Measurements from ENCODE around the gene CCDC69. TPM values are rescaled to one million over a fixed set of nuclear protein-coding genes. Genes with fewer than 3 reads are reported as not detected.

Gene CCDC69
- total and polyA plus RNA-seq, 2 donors (not counting 1 experiment from before 2014, with no cell fraction given) = 58.7 to 125 TPM

DNA sequence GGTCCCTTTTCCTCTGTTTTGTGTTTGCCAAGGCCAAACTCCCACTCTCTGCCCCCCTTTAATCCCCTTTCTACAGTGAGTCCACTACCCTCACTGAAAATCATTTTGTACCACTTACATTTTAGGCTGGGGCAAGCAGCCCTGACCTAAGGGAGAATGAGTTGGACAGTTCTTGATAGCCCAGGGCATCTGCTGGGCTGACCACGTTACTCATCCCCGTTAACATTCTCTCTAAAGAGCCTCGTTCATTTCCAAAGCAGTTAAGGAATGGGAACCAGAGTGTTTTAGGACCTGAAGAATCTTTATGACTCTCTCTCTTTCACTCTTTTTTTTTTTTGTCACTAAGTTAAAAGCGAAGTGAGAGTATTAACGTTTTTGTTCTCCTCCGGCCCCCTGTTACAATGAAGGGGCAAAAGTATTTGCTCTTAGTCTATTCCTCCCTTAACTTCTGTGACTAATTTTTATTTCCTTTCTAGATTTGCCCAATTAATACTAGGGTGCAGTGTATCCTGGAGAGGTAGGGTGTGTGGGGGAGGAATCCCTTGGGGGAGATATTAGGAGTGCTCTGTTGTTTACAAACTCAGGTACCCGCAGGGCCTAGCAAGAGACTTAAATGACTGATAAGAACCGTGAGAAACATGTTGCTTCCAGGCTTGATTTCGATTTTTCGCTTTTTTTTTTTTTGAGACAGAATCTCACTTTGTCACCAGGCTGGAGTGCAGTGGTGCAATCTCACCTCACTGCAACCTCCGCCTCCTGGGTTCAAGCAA, 43.8 kb upstream of the CCDC69 start:
- TF ChIP-seq, protein P1, sequence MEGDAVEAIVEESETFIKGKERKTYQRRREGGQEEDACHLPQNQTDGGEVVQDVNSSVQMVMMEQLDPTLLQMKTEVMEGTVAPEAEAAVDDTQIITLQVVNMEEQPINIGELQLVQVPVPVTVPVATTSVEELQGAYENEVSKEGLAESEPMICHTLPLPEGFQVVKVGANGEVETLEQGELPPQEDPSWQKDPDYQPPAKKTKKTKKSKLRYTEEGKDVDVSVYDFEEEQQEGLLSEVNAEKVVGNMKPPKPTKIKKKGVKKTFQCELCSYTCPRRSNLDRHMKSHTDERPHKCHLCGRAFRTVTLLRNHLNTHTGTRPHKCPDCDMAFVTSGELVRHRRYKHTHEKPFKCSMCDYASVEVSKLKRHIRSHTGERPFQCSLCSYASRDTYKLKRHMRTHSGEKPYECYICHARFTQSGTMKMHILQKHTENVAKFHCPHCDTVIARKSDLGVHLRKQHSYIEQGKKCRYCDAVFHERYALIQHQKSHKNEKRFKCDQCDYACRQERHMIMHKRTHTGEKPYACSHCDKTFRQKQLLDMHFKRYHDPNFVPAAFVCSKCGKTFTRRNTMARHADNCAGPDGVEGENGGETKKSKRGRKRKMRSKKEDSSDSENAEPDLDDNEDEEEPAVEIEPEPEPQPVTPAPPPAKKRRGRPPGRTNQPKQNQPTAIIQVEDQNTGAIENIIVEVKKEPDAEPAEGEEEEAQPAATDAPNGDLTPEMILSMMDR (IDR thresholded peaks at IDR 0.05) = no peak
- TF ChIP-seq EZH2 (IDR thresholded peaks at IDR 0.05; ENCODE audit: borderline replicate concordance, insufficient read depth, low read depth, low read length, poor library complexity, severe bottlenecking) = no peak
- Mint-ChIP-seq H3K9me3 (ENCODE audit: insufficient read depth) (no peaks in the 10 kb centered on the region), H3K27ac (no peak overlapping the region), H3K4me3 (no peak overlapping the region), H3K27me3 (no peaks in the 10 kb centered on the region), H3K4me1 (peaks cover 14% of the 10 kb centered on the region)
- Histone ChIP-seq H4K20me1 (ENCODE audit: control insufficient read depth, insufficient read depth, low read length, poor library complexity, severe bottlenecking) (peaks cover 45% of the 10 kb centered on the region), H3K27me3 (replicated peaks in 1 of 4; ENCODE audit: control extremely low read depth in 1 of 4, control insufficient read depth in 3 of 4, insufficient read depth in 4 of 4, low read length in 3 of 4) (no peaks in the 10 kb centered on the region), H3K27ac (ENCODE audit: low read length in 2 of 2) (no peak overlapping the region), H3K4me2 (replicated peaks; ENCODE audit: low read depth, low read length, poor library complexity, severe bottlenecking) (no peak overlapping the region), H3K36me3 (replicated peaks in 1 of 2; ENCODE audit: control extremely low read depth in 1 of 2, control insufficient read depth in 1 of 2, extremely low read depth in 1 of 2, insufficient read depth in 2 of 2, low read length in 1 of 2) (peaks cover 5 to 87% of the 10 kb centered on the region in 2 experiments), H3K4me3 (ENCODE audit: control extremely low read depth in 1 of 5, extremely low read depth in 1 of 5, insufficient read depth in 1 of 5, low read depth in 2 of 5, low read length in 4 of 5) (no peak overlapping the region), H3K79me2 (ENCODE audit: control insufficient read depth, insufficient read depth, low read length) (peaks cover 29% of the 10 kb centered on the region), H2AFZ (ENCODE audit: insufficient read depth, low read depth, low read length, poor library complexity, severe bottlenecking) (no peak overlapping the region), H3K4me1 (ENCODE audit: control insufficient read depth in 2 of 2, insufficient read depth in 2 of 2, low read length in 2 of 2) (peaks cover 0 to 10% of the 10 kb centered on the region in 2 donors), H3K9me3 (ENCODE audit: control extremely low read depth in 1 of 3, control insufficient read depth in 2 of 3, insufficient read depth in 1 of 3, low read length in 2 of 3) (no peaks in the 10 kb centered on the region), H3K9ac (ENCODE audit: low read length) (no peak overlapping the region)
- ChIA-PET POLR2A (interaction anchor here (0.7 kb wide), 1 partner anchor 28 kb away, joined by 5 read pairs; no protein-coding TSS in a partner anchor), CTCF (no interaction called here)
- ATAC-seq (ENCODE audit: low read depth) (no peak), DNase-seq (no peak)
- intact Hi-C loops (cut with micrococcal nuclease) = no loop called here
- WGBS (ENCODE audit: insufficient coverage) = 98% methylated on average over 4 of the region's 11 CpGs

DNA sequence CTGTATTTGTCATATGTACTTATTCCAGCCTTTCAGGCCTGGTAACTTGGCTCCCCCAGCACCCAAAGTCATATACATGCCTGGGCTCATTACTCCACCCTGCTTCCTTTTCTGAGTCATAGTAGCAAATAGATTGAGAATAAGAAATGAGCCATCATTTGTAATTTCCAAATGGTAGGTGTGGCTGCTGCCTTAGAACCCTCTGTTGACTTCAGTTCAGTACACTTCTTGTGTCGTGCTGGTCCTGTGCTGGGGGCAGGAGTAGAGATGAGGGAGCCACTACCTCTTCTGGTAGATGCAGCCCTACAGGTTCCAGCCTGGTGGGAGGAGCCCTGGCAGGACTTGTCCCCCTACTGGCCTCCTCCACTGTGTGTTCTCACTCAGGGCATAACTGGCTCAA, 40.2 kb upstream of the CCDC69 start:
- Histone ChIP-seq H3K9ac (ENCODE audit: low read length) (no peak overlapping the region), H3K79me2 (ENCODE audit: control insufficient read depth, insufficient read depth, low read length) (peaks cover 64% of the 10 kb centered on the region), H3K9me3 (ENCODE audit: control extremely low read depth in 1 of 3, control insufficient read depth in 2 of 3, insufficient read depth in 1 of 3, low read length in 2 of 3) (no peaks in the 10 kb centered on the region), H4K20me1 (ENCODE audit: control insufficient read depth, insufficient read depth, low read length, poor library complexity, severe bottlenecking) (peaks cover 62% of the 10 kb centered on the region), H3K4me3 (ENCODE audit: control extremely low read depth in 1 of 5, extremely low read depth in 1 of 5, insufficient read depth in 1 of 5, low read depth in 2 of 5, low read length in 4 of 5) (no peak overlapping the region), H3K4me2 (replicated peaks; ENCODE audit: low read depth, low read length, poor library complexity, severe bottlenecking) (no peak overlapping the region), H3K27me3 (replicated peaks in 1 of 4; ENCODE audit: control extremely low read depth in 1 of 4, control insufficient read depth in 3 of 4, insufficient read depth in 4 of 4, low read length in 3 of 4) (no peaks in the 10 kb centered on the region), H2AFZ (ENCODE audit: insufficient read depth, low read depth, low read length, poor library complexity, severe bottlenecking) (no peak overlapping the region), H3K36me3 (replicated peaks in 1 of 2; ENCODE audit: control extremely low read depth in 1 of 2, control insufficient read depth in 1 of 2, extremely low read depth in 1 of 2, insufficient read depth in 2 of 2, low read length in 1 of 2) (peaks cover 5 to 98% of the 10 kb centered on the region in 2 experiments), H3K4me1 (ENCODE audit: control insufficient read depth in 2 of 2, insufficient read depth in 2 of 2, low read length in 2 of 2) (peaks cover 4 to 23% of the 10 kb centered on the region in 2 donors), H3K27ac (ENCODE audit: low read length in 2 of 2) (peak overlapping the region in 1 of 2 donors; percentile 58)
- ATAC-seq (ENCODE audit: low read depth) = no peak
- WGBS (ENCODE audit: insufficient coverage) = 55% methylated on average over 1 of the region's 1 CpG
- no peak for TF ChIP-seq EZH2 (IDR thresholded peaks at IDR 0.05; ENCODE audit: borderline replicate concordance, insufficient read depth, low read depth, low read length, poor library complexity, severe bottlenecking)
- TF ChIP-seq, protein P1 (IDR thresholded peaks at IDR 0.05) = no peak
- H3K9me3 Mint-ChIP-seq (ENCODE audit: insufficient read depth) = no peaks in the 10 kb centered on the region
- CTCF ChIA-PET = interaction anchor here (1.1 to 1.3 kb wide), 2 partner anchors 52 to 99 kb away, joined by 3 read pairs; no protein-coding TSS in a partner anchor
- H3K4me1 Mint-ChIP-seq = peaks cover 29% of the 10 kb centered on the region
- no peak for DNase-seq
- no peaks in the 10 kb centered on the region for H3K27me3 Mint-ChIP-seq
- POLR2A ChIA-PET = no interaction called here
- H3K4me3 Mint-ChIP-seq = no peak overlapping the region
- intact Hi-C loops (cut with micrococcal nuclease) = no loop called here
- H3K27ac Mint-ChIP-seq = peak overlapping the region; percentile 73

All from B cell (primary cell).